ENCODE results near the gene PRKG2.

GRCh38 chr4:81245218-81246009 is 30.4 kb upstream of the PRKG2 start:
- TF ChIP-seq SIN3A (IDR thresholded peaks at IDR 0.05; ENCODE audit: borderline replicate concordance, insufficient read depth, low read length), result no peak
- no peak for TF ChIP-seq POLR2AphosphoS5 (IDR thresholded peaks at IDR 0.05; ENCODE audit: low read depth, low read length)
- TF ChIP-seq TAF1 (IDR thresholded peaks at IDR 0.05; ENCODE audit: borderline replicate concordance, insufficient read depth, low read length), result no peak
